ENCODE measurements around the gene SMYD2. TPM values are rescaled to one million over a fixed set of nuclear protein-coding genes. Genes with fewer than 3 reads are reported as not detected.

Gene SMYD2
- total RNA-seq, 1 donor from 2014 or later: 65.6 TPM

GRCh38 chr1:214335567-214335966, 54.6 kb downstream of the SMYD2 start:
- no peak for DNase-seq (ENCODE audit: low read depth)
- no peak for TF ChIP-seq CTCF (conservative IDR thresholded peaks at IDR 0.05; ENCODE audit: low read depth, low read length)
- no peak overlapping the region for H3K4me3 ChIP-seq (ENCODE audit: low read depth, low read length)

- DNase-seq (ENCODE audit: low read depth): no peak
- no peak for TF ChIP-seq CTCF (conservative IDR thresholded peaks at IDR 0.05; ENCODE audit: low read depth, low read length)
These were observed 56.1 kb downstream of the SMYD2 start for GRCh38 chr1:214337015-214337414.

GRCh38 chr1:214337511-214337910, 56.6 kb downstream of the SMYD2 start:
- no peak overlapping the region for H3K4me3 ChIP-seq (ENCODE audit: low read depth, low read length)
- no peak for TF ChIP-seq CTCF (conservative IDR thresholded peaks at IDR 0.05; ENCODE audit: low read depth, low read length)
- peak; percentile 85 for DNase-seq (ENCODE audit: low read depth)

More at GRCh38 chr1:214337015-214337414, 56.1 kb downstream of the SMYD2 start:
- no peak overlapping the region for H3K4me3 ChIP-seq (ENCODE audit: low read depth, low read length)

- no peak overlapping the region for H3K4me3 ChIP-seq (ENCODE audit: low read depth, low read length)
- DNase-seq (ENCODE audit: low read depth): no peak
- no peak for TF ChIP-seq CTCF (conservative IDR thresholded peaks at IDR 0.05; ENCODE audit: low read depth, low read length)
These were observed 57.3 kb downstream of the SMYD2 start for GRCh38 chr1:214338212-214338611.

GRCh38 chr1:214341459-214341858, 60.5 kb downstream of the SMYD2 start:
- H3K4me3 ChIP-seq (ENCODE audit: low read depth, low read length): no peak overlapping the region
- no peak for DNase-seq (ENCODE audit: low read depth)
- TF ChIP-seq CTCF (conservative IDR thresholded peaks at IDR 0.05; ENCODE audit: low read depth, low read length): no peak

GRCh38 chr1:214341932-214342331, 61.0 kb downstream of the SMYD2 start:
- TF ChIP-seq CTCF (conservative IDR thresholded peaks at IDR 0.05; ENCODE audit: low read depth, low read length): no peak
- no peak for DNase-seq (ENCODE audit: low read depth)
- H3K4me3 ChIP-seq (ENCODE audit: low read depth, low read length): no peak overlapping the region

GRCh38 chr1:214342525-214342924, 61.6 kb downstream of the SMYD2 start:
- no peak for DNase-seq (ENCODE audit: low read depth)
- H3K4me3 ChIP-seq (ENCODE audit: low read depth, low read length): no peak overlapping the region
- peak; percentile 10 for TF ChIP-seq CTCF (conservative IDR thresholded peaks at IDR 0.05; ENCODE audit: low read depth, low read length)
